ENCODE results near the gene FUBP1.
"Not testable (repeated sequence)": the region's sequence is repeated elsewhere in the genome, so short reads cannot be mapped to it uniquely, and the experiment has no call there.

The FUBP1 gene

DNA sequence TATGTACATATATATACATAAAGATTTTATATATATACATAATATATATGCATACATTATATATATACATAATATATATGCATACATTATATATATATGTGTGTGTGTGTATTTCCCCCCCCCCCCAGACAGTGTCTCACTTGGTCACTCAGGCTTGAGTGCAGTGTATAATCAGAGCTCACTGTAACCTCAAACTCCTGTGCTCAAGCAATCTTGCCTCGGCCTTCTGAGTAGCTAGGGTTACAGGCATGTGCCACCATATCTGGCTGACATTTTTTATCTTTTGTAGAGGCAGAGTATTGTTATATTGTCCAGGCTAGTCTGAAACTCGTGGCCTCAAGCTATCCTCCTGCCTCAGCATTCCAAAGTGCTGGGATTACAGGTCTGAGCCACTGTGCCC, 9.0 kb upstream of the FUBP1 start:
- DNase-seq: no peak

DNA sequence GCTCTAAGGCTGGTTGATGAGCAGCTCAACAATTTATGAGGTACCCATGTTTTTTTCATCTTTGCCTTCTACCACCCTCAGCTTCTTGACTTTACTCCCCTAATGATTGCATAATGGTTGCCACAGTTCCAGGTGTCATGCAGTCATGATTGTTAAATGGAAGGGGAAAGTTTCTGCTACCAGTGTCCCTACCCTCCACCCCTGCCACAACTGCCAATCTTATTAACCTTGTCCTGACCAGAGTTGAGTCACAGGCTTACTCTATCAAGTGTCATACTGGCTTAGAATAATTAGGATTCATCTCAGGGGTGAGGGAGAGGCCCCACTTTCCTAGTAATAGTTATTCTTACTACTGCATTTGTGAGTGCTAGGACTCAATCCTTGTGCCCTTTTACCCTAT, 7.9 kb upstream of the FUBP1 start:
- DNase-seq: no peak

DNA sequence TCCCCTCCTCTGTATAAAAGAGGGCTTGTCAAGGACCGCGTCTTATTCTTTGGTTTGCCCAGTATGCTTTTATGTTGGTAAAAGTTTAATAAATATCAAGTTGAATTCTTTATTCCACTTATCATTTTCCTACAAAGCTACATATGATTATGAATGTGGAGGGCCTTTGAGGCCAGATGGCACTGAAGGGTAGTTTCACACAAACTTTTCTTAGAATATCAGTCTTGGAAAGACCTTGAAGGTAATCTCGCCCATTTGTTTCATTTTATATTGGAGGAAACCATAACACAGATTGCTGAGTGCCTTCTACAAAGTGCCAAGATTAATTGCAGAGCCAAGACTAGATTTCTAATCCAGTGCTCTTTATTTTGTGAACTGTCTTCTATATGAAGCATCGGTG, 5.8 kb upstream of the FUBP1 start:
- DNase-seq: no peak

- DNase-seq: no peak
These were observed 5.1 kb upstream of the FUBP1 start for GRCh38 chr1:77983997-77984355.

- DNase-seq: not testable (repeated sequence)
These were observed 4.6 kb upstream of the FUBP1 start for GRCh38 chr1:77983352-77983996.

DNA sequence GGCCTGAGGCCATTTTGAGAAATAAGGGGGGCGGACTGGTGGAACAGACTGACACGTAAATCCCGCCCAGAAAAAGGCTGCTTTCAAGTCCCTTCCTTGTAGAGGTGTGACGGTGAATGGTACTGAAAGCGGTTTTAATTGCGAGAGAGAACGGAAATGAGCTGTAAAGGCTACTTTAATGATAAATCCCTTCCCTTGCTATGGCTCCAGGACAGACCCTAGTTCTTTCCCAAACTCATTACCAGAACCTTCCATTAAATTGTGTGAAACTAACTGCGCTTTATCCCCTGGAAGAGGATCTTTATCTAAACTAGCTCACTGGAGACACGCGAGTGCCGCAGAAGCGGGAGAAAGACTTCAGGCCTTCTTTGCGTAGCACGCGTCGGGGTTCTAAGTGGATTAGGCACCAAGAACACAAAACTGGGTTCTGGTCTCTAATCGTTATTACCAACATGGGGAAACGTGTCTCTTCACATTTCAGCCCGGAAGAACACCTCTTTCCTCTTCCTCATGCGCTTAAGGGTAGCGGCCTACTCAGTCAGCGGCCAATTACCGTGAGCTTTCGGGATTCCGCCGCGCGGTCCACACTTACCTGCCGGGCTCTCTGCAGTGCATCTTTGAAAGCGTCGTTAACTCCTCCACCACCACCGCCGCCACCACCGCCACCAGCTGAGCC, 441 bp downstream of the FUBP1 start:
- DNase-seq: peak; percentile 81

DNA sequence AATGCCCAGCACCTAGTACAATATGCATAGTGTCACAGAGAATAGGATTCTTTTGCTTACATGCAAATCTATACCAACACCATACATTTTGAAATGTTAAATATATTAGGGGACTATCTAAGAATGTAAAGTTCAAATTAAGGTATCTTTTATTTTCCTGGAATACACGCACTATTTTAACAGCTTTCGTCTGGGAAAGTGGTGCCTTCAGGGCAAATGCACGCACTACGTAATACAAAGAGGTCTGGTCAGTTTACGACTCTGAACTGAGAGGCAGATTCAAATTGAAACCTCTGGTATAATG, 931 bp downstream of the FUBP1 start:
- DNase-seq: no peak

DNA sequence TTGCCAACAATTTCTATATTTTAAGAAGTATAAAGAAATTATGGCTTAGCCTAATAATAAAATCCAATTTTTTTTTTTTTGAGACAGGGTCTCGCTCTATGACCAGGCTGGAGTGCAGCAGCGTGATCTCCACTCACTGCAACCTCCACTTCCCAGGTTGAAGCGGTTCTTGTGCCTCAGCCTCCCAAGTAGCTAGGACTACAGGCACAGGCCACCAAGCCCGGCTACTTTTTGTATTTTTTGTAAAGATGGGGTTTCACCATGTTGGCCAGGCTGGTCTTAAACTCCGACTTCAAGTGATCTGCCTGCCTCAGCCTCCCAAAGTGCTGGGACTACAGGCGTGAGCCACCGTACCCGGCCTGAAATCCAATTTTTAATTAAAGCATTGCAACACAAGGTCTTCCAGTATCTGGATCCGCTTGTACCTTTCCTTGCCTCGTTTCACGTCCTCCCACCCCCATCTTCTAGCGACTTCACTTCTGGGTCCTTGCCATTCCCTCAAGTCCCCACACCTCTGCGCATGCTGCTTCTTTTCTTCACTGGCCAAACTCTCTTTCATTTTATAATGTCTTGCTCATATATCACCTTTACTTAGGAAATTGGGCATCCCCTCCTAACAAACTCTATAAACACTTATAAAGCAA, 2.3 kb downstream of the FUBP1 start:
- no peak for DNase-seq

GRCh38 chr1:77975907-77976306, 3.0 kb downstream of the FUBP1 start:
- DNase-seq: no peak

DNA sequence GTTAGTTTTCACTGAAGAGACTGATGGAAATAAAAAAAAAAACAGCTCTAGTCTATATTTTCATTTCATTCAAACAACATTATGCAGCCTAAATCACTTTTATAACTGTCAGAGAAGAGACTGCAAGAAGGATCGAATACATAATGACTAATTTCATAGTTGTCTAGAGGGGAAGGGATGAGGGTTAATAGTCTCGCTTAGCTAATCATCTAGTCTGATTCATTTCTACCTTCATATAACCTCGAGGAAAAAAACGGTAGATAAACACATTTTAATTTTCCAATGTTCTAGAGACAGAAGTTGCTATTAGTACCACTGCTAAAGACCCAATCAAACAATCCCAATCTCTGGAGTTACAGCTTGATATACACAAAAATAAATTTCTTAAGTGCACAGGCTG, 3.5 kb downstream of the FUBP1 start:
- DNase-seq: no peak

GRCh38 chr1:77972080-77972479, 6.8 kb downstream of the FUBP1 start:
- DNase-seq: no peak

DNA sequence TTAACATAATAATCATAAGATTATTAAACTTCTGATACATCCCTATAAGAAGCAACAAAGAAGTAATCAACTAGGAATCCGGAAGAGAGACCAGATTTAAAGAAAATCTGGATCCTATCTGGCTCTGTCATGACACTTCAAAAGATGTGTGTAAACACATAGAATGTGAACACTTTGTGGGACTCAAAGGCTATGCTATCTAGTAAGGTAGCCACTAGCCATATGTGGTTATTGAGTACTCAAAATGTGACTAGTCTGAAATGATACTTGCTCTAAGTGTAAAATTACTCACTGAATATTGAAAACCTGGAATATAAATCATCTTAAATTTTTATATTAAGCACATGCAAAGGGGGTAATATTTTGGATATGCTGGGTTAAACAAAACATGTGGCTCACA, 8.7 kb downstream of the FUBP1 start:
- DNase-seq: no peak

DNA sequence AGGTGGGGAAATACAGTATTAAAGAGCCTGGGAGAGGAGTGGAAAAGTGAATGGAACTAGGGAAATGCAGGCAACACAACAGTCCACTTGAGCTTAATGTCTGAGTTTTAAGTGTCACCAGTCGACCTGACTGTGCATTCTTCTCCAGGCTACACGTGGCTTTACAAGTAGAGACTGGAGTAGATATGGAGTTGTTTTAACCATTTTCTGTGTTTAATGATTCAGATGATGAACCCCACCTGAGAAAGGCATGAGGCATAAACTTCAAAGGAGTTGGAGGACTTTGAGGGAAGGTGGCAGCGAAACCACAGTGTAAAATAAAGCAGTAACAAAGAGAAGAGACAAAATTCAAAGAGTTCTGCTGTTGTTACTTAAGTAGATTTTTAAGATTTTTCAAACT, 12.6 kb downstream of the FUBP1 start:
- no peak for DNase-seq

DNA sequence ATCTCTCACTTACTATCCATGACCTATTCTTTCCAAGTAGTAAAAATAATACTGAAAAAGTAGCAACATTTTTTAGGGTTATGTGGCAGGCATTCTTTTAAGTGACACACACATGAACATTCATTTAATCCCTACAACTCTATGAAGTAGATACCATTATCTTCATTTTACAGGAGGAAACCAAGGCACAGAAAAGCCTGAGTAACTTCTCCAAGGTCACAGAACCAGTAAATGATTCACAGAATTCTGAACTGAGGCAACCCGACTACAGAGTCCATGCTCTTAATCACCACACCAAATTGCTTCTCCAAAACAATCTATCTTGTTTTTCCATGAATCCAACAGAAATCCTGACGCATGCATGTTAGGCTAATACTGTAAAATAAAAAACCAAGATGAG, 17.5 kb downstream of the FUBP1 start:
- DNase-seq: no peak

GRCh38 chr1:77958850-77959249, 20.0 kb downstream of the FUBP1 start:
- DNase-seq: no peak

GRCh38 chr1:77958391-77958790, 20.5 kb downstream of the FUBP1 start:
- DNase-seq: no peak

- DNase-seq: no peak
These were observed 22.4 kb downstream of the FUBP1 start for GRCh38 chr1:77956464-77956863.

GRCh38 chr1:77955709-77956108, 23.2 kb downstream of the FUBP1 start:
- DNase-seq: no peak

DNA sequence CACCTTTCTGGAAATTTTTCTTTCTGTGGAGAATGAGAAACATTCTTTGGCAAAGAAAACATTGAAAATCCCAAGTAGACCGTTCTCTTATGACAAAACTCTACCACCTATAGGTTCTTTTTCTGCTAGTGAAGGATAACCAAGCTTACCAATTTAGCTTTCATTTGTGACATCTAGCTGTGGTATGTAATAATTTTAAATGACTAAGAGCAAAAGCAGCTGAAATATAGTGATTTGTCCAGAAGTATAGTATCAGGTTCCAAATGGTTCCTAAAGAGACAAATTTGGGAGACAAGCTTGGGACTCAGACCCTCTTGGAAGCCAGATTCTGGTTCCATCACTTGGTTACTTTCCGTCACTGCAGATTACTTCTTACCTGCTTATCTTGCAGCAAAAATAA, 24.4 kb downstream of the FUBP1 start:
- no peak for DNase-seq

DNA sequence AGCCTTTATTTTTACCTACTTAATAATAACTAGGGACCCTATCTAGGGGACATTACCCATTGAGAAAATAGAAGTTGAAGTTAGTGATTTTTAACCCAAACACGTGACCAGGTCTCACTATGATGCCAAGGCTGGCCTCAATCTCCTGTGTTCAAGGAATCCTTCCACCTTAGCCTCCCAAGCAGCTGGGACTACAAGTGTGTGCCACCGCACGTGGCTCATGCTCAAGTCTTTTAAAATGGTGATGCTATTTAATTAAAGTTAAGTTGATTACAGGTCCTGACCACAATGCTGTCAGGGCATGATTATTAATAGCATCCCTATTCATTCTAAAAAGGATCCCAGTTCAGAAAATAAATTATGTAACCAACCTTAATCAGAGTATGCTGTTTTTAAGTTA, 25.0 kb downstream of the FUBP1 start:
- DNase-seq: no peak

DNA sequence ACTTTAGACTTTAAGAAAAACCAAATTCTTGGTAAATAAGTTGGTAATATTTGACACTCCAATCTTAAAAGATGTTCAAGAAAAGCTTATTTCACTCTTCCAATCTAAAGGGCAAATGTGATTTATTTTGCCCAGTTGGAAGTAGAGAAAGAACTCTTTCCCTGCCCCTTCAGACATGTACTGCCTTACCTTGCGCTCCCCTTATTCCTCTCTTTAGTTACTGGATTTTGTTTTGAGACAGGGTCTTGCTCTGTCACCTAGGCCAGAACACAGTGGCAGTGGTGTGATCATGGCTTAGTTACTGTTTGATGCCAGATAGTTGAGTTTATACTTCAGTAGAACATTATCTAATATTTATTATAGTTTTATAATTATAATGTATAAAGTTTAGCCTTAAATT, 27.5 kb downstream of the FUBP1 start:
- no peak for DNase-seq

DNA sequence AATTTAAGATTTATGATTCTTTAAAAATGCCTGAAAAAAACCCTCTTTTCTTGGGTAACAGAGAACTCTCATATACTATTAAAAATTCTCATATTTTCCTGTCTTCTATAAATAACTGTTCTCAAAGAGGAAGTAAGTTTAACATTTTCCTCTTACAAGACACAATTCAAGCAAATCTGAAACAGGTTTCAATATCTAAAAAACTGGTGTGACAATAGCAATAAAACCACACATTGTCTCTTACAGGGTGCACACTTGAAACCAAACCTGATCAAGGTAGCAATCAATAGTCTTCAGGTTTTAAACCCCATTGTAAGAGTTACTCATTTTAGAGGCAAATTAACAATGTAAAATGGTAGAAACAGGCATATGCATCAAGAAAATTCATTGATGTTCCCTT, 28.0 kb downstream of the FUBP1 start:
- DNase-seq: no peak

- DNase-seq: no peak
These were observed 29.9 kb downstream of the FUBP1 start for GRCh38 chr1:77948841-77949424.

- no peak for DNase-seq
These were observed 33.5 kb downstream of the FUBP1 start for GRCh38 chr1:77945345-77945744.

Data from NCI-H2107 (cell line).